ENCODE data around the gene POP7.

DNA sequence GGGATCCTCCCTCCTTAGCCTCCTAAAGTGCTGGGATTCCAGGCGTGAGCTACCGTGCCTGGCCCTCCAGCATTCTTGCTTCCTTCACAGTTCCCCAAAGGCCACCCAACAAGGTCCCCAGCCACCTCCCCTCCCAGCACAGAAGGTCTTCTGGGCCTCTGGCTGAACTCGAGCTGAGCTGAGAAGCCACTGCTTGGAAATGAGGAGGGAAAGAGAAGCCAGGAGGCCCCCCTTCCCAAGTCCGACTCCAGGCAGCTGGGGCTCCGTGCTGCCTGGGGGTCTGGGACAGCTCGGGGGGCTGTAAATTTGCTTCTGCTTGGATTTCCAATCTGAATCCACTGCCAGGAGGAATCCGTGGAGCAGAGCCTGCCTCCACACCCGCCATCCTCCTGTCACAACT, 8.8 kb downstream of the POP7 start:
- no peak for TF ChIP-seq EZH2 (IDR thresholded peaks at IDR 0.05; ENCODE audit: borderline replicate concordance, low read depth, low read length, poor library complexity, severe bottlenecking)
- TF ChIP-seq, protein P1, sequence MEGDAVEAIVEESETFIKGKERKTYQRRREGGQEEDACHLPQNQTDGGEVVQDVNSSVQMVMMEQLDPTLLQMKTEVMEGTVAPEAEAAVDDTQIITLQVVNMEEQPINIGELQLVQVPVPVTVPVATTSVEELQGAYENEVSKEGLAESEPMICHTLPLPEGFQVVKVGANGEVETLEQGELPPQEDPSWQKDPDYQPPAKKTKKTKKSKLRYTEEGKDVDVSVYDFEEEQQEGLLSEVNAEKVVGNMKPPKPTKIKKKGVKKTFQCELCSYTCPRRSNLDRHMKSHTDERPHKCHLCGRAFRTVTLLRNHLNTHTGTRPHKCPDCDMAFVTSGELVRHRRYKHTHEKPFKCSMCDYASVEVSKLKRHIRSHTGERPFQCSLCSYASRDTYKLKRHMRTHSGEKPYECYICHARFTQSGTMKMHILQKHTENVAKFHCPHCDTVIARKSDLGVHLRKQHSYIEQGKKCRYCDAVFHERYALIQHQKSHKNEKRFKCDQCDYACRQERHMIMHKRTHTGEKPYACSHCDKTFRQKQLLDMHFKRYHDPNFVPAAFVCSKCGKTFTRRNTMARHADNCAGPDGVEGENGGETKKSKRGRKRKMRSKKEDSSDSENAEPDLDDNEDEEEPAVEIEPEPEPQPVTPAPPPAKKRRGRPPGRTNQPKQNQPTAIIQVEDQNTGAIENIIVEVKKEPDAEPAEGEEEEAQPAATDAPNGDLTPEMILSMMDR (conservative IDR thresholded peaks at IDR 0.05; ENCODE audit: low read depth, low read length), result no peak

Measured in A673 (cell line).